Activated naive CD4-positive, alpha-beta T cell treated with anti-CD3 and anti-CD28 coated beads for 36 hours (primary cell): ENCODE results near the gene RND2. TPM values are rescaled to one million over a fixed set of nuclear protein-coding genes. Genes with fewer than 3 reads are reported as not detected.
"Not testable (repeated sequence)": the region's sequence is repeated elsewhere in the genome, so short reads cannot be mapped to it uniquely, and the experiment has no call there.

ENCODE experiments used
- CTCF ChIA-PET: fragments of 350-600 bp; sonication (Branson Sonifier 250); formaldehyde crosslinking; loops from one replicate; lab custom pipeline; 2021; ENCODE audit warnings: antibody characterized with exemption; lab: Charles Lee
- DNase-seq: peaks from one replicate; pipeline ENCODE4 v3.0.0-alpha.2; 2020
- H3K27ac Mint-ChIP-seq: one replicate; pipeline ENCODE4 v1.8.0; 2021; ENCODE audit warnings: mild to moderate bottlenecking, mixed read lengths
- H3K27me3 Mint-ChIP-seq: one replicate; pipeline ENCODE4 v1.8.0; 2021; ENCODE audit warnings: low read depth, mixed read lengths
- H3K36me3 Mint-ChIP-seq: one replicate; pipeline ENCODE4 v1.8.0; 2021; ENCODE audit warnings: low read depth, mixed read lengths
- H3K4me1 Mint-ChIP-seq: one replicate; pipeline ENCODE4 v1.8.0; 2021; ENCODE audit warnings: low read depth, mixed read lengths
- H3K4me3 Mint-ChIP-seq: one replicate; pipeline ENCODE4 v1.8.0; 2021; ENCODE audit warnings: mild to moderate bottlenecking, moderate library complexity, mixed read lengths
- H3K9me3 Mint-ChIP-seq: one replicate; pipeline ENCODE4 v1.8.0; 2021; ENCODE audit warnings: mixed read lengths
- intact Hi-C: fragments of 100-400 bp; cut with micrococcal nuclease; formaldehyde crosslinking; loops from one replicate; pipeline ENCODE4 v1.15.1; 2023
- total RNA-seq, 2 experiments: library from RNA; stranded (reverse); gene quantifications; one replicate each; pipeline ENCODE4 v1.2.3, GENCODE V29; 2021

RND2 gene
- not detected for total RNA-seq

- peak within 1 kb of the TSS; percentile 80 for H3K4me3 Mint-ChIP-seq
- no peak within 1 kb of the TSS for H3K27ac Mint-ChIP-seq
- CTCF ChIA-PET, result interaction anchor here (0.7 to 1.4 kb wide), 9 partner anchors 12 to 458 kb away, joined by 3 to 7 read pairs (median 3); partner anchors contain the start of genes BECN1 and RPL27
- no peaks in the 10 kb centered on the region for H3K9me3 Mint-ChIP-seq
- H3K36me3 Mint-ChIP-seq, result no peaks in the 10 kb centered on the region
- no peaks in the 10 kb centered on the region for H3K27me3 Mint-ChIP-seq
- intact Hi-C loops, result loop anchor here (1.0 kb wide), 3 partner anchors 101 to 291 kb away; partner anchors contain the start of gene BRCA1
- H3K4me1 Mint-ChIP-seq, result peaks cover 24% of the 10 kb centered on the region
- peak; percentile 90 for DNase-seq
Measured at GRCh38 chr17:43024407-43025289, at the start of gene RND2. Gene RND2, plus strand, starts transcription at chr17:43025231. Its CDS starts 117 bp downstream, at chr17:43025348.

DNA sequence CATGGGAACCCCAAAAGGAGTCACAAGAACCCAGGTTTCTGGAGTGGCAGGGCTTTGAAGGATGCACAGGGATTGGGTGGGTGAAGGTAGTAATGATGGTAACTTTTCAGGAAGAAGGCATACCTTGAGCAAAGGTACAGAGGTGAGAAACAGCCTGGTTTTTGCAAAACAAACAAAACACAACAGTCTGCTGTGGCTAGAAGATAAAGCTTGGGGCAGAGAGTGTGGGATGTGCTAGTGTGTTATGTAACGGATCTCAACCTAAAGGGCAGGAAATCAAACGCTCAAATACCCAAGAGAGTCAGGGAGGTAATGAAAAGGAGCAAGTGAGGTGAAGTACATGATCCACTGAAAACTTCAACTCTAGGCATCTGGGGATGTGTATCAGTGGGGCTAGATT lies 49.8 kb upstream of the RND2 start:
- Mint-ChIP-seq H3K4me1 (peaks cover 11% of the 10 kb centered on the region), H3K27ac (no peak overlapping the region), H3K27me3 (no peaks in the 10 kb centered on the region), H3K4me3 (no peak overlapping the region), H3K9me3 (no peaks in the 10 kb centered on the region), H3K36me3 (no peaks in the 10 kb centered on the region)
- no peak for DNase-seq
- CTCF ChIA-PET, result no interaction called here
- intact Hi-C loops, result no loop called here

DNA sequence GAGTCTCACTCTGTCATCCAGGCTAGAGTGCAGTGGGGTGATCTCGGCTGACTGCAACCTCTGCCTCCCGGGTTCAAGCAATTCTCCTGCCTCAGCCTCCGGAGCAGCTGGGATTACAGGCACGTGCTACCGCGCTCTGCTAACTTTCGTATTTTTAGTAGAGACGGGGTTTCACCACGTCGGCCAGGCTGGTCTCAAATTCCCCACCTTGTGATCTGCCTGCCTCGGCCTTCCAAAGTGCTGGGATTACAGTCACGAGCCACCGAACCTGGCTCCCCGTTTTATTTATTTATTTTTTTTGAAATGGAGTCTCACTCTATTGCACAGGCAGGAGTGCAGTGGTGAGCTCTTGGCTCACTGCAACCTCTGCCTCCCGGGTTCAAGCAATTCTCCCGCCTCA lies 49.3 kb upstream of the RND2 start:
- H3K36me3 Mint-ChIP-seq, CTCF ChIA-PET, H3K9me3 Mint-ChIP-seq, H3K27me3 Mint-ChIP-seq, DNase-seq, H3K27ac Mint-ChIP-seq, intact Hi-C loops, H3K4me3 Mint-ChIP-seq: not testable (repeated sequence)
- peaks cover 12% of the 10 kb centered on the region for H3K4me1 Mint-ChIP-seq

DNA sequence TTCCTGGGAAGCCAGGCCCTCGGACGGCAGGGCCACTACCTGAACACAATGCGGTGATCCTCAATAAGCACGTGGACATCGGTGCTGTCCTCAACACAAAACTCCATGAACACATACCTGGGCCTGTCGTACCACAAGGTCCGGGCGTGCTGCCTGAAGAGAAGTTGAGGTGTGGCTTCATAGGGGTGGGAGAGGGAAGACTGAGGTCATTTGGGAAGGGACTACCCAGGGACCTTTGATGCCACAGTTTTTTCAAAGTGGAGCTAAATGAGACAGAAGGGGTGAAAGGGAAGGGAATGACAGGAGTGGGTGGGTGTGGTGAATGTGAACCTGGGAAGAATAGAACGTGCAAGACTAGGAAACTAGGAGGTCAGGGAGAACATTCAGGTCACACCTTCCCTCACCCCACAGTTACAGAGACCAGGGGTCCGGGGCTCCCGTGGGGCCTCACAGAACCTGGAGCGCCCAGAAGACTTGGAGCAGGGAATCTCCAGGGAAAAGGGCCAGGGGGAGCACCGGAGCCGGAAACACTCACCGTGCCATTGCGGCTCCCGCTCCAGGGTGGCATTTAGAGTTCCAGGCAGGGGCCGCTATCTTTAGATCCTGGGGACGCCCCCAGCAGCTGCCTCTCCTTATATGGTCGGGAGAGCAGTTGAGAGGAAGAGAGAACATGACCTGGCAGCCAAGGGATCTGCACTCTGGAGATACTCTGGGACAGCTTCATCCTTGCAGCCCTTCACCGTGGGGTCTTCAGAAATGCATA lies 45.3 kb upstream of the RND2 start, which contains the start of gene PTGES3L:
PTGES3L (minus strand) TSS at position 570 of the 763 bp plus-strand sequence; CDS start at position 543, 27 bp downstream.
- peaks cover 31% of the 10 kb centered on the region for H3K4me1 Mint-ChIP-seq
- CTCF ChIA-PET, result interaction anchor here (0.6 to 1.5 kb wide), 3 partner anchors 17 to 931 kb away, joined by 3 to 4 read pairs (median 3); partner anchors contain the start of gene RPL27
- peaks cover under 1% of the 10 kb centered on the region for H3K36me3 Mint-ChIP-seq
- peak within 1 kb of the TSS; percentile 90 for H3K27ac Mint-ChIP-seq
- intact Hi-C loops, result loop anchor here (1.0 to 2.0 kb wide), 6 partner anchors 15 to 191 kb away; partner anchors contain the start of genes AARSD1, BECN1, BRCA1 and PSME3
- peak; percentile 71 for DNase-seq
- H3K27me3 Mint-ChIP-seq, result no peaks in the 10 kb centered on the region
- no peaks in the 10 kb centered on the region for H3K9me3 Mint-ChIP-seq
- H3K4me3 Mint-ChIP-seq, result peak within 1 kb of the TSS; percentile 99

DNA sequence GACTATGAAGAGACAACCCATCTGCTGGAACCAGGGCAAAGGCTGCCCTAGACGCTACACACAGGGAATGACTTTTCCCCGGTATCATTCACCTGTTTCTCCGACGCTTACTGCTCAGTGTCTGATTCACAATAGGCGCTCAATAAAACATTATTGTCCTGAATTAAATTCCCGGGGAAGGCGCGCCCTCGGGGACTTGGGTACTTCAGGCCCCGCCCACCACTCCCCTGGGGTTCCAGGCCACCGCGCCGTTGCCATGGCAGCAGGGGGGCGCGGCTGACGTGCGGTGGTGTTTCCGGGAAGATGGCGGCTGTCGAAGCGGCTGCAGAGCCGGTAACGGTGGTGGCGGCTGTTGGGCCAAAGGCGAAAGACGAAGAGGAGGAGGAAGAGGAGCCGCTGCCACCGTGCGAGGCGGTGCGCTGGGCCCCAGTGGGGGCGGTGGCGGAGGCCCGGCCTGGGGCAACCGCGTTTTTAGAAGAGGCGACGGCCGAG lies 44.7 kb upstream of the RND2 start, which contains the start of gene RUNDC1:
RUNDC1 (plus strand) TSS at position 292 of the 492 bp plus-strand sequence; CDS start at position 304, 12 bp downstream.
- CTCF ChIA-PET, result interaction anchor here (0.6 kb wide), 2 partner anchors 16 to 930 kb away, joined by 3 read pairs; no protein-coding TSS in a partner anchor
- no peaks in the 10 kb centered on the region for H3K27me3 Mint-ChIP-seq
- no peaks in the 10 kb centered on the region for H3K9me3 Mint-ChIP-seq
- H3K27ac Mint-ChIP-seq, result peak within 1 kb of the TSS; percentile 90
- peaks cover 36% of the 10 kb centered on the region for H3K4me1 Mint-ChIP-seq
- H3K36me3 Mint-ChIP-seq, result peaks cover 6% of the 10 kb centered on the region
- peak; percentile 90 for DNase-seq
- intact Hi-C loops, result loop anchor here (1.0 to 2.0 kb wide), 6 partner anchors 16 to 190 kb away; partner anchors contain the start of genes AARSD1, BECN1, BRCA1 and PSME3
- H3K4me3 Mint-ChIP-seq, result peak within 1 kb of the TSS; percentile 99

GRCh38 chr17:42980766-42981397 lies 44.1 kb upstream of the RND2 start:
- H3K4me1 Mint-ChIP-seq, result peaks cover 36% of the 10 kb centered on the region
- intact Hi-C loops, result loop anchor here (1.0 to 2.0 kb wide), 7 partner anchors 16 to 189 kb away; partner anchors contain the start of genes AARSD1, BECN1, BRCA1 and PSME3

DNA sequence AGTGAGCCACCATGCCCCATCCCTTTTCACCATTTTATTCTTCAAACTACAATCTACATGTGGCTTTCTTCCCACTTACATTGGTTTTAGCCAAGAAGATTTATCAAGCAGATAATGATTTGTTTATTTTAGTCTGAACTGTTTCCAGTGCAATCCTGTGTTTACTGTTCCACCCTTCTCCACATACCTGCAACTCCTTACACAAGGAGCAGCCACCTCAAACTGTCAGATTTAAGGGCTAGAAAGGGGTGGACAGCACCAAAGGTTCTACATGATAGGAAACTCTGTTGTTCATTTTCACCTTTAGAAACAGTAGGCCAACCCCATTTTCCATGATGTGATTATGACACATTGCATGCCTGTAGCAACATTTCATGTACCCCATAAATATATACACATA lies 42.8 kb upstream of the RND2 start:
- CTCF ChIA-PET, result no interaction called here
- intact Hi-C loops, result no loop called here
- H3K27ac Mint-ChIP-seq, result no peak overlapping the region

More at GRCh38 chr17:42980766-42981397, 44.1 kb upstream of the RND2 start:
- Mint-ChIP-seq H3K27ac (peak overlapping the region; percentile 90), H3K4me3 (peak overlapping the region; percentile 99), H3K36me3 (peaks cover 8% of the 10 kb centered on the region), H3K9me3 (no peaks in the 10 kb centered on the region), H3K27me3 (no peaks in the 10 kb centered on the region)
- CTCF ChIA-PET, result no interaction called here
- peak; percentile 81 for DNase-seq

DNA sequence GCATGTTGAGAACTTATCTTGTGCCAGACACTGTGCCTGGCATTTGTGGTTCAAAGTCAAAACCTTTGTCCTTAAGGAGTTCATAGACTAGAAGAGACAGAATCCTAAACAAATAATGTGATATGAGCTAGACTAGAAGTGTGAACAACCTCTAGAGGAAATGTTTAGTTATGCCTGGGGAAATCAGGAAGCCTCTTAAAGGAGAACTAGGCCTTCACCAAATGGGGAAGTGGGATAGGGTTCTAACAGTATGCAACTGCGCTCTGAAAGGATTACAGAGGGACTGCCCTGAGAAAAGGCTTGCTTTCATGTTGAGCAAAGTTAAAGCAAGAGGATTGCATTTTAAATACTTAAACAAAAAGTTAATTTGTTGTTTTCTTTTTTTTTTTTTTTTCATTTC lies 39.8 kb upstream of the RND2 start:
- no peak overlapping the region for H3K4me3 Mint-ChIP-seq
- peaks cover 26% of the 10 kb centered on the region for H3K4me1 Mint-ChIP-seq
- no peak overlapping the region for H3K27ac Mint-ChIP-seq
- CTCF ChIA-PET, result interaction anchor here (2.0 kb wide), 1 partner anchor 13 kb away, joined by 5 read pairs; the partner anchor contains the start of gene RPL27
- no peaks in the 10 kb centered on the region for H3K9me3 Mint-ChIP-seq
- DNase-seq, result no peak
- intact Hi-C loops, result no loop called here
- no peaks in the 10 kb centered on the region for H3K27me3 Mint-ChIP-seq
- peaks cover 18% of the 10 kb centered on the region for H3K36me3 Mint-ChIP-seq

More for the DNA sequence above, 42.8 kb upstream of the RND2 start:
- Mint-ChIP-seq H3K9me3 (no peaks in the 10 kb centered on the region), H3K27me3 (no peaks in the 10 kb centered on the region), H3K4me3 (no peak overlapping the region), H3K4me1 (peaks cover 36% of the 10 kb centered on the region), H3K36me3 (peaks cover 8% of the 10 kb centered on the region)
- DNase-seq, result no peak

DNA sequence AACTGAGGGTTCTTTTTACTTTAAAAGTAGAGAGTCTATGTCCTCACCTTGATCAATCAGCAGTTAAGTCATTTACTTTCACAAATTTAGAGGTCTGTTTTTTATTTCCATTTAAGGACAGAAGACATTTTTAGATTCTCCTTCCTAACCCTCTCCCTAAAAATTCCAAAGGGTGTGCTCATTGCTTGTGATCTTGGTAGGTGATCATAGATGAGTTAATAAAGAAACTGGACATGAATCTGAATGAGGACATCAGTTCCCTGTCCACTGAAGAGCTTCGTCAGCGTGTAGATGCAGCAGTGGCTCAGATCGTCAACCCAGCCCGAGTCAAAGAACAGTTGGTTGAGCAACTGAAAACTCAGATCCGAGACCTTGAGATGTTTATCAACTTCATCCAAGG lies 35.9 kb upstream of the RND2 start:
- Mint-ChIP-seq H3K9me3 (no peaks in the 10 kb centered on the region), H3K27me3 (no peaks in the 10 kb centered on the region), H3K36me3 (peaks cover 26% of the 10 kb centered on the region), H3K4me1 (peaks cover 8% of the 10 kb centered on the region), H3K27ac (no peak overlapping the region), H3K4me3 (no peak overlapping the region)
- intact Hi-C loops, result no loop called here
- CTCF ChIA-PET, result interaction anchor here (2.2 kb wide), 1 partner anchor 9 kb away, joined by 10 read pairs; the partner anchor contains the start of gene RPL27
- no peak for DNase-seq

- CTCF ChIA-PET, result no interaction called here
- intact Hi-C loops, result no loop called here
- no peak overlapping the region for H3K27ac Mint-ChIP-seq
- H3K4me3 Mint-ChIP-seq, result no peak overlapping the region
- DNase-seq, result no peak
- H3K9me3 Mint-ChIP-seq, result no peaks in the 10 kb centered on the region
- H3K36me3 Mint-ChIP-seq, result peaks cover 23% of the 10 kb centered on the region
- no peaks in the 10 kb centered on the region for H3K27me3 Mint-ChIP-seq
- H3K4me1 Mint-ChIP-seq, result peaks cover 3% of the 10 kb centered on the region
Measured at GRCh38 chr17:42989726-42990652, 35.0 kb upstream of the RND2 start.
